ENCODE data around the gene LCN15.
"Not testable (repeated sequence)": the region's sequence is repeated elsewhere in the genome, so short reads cannot be mapped to it uniquely, and the experiment has no call there.

The LCN15 gene

GRCh38 chr9:136794281-136794999 is 30.1 kb upstream of the LCN15 start:
- DNase-seq (ENCODE audit: low spot score), result no peak

DNA sequence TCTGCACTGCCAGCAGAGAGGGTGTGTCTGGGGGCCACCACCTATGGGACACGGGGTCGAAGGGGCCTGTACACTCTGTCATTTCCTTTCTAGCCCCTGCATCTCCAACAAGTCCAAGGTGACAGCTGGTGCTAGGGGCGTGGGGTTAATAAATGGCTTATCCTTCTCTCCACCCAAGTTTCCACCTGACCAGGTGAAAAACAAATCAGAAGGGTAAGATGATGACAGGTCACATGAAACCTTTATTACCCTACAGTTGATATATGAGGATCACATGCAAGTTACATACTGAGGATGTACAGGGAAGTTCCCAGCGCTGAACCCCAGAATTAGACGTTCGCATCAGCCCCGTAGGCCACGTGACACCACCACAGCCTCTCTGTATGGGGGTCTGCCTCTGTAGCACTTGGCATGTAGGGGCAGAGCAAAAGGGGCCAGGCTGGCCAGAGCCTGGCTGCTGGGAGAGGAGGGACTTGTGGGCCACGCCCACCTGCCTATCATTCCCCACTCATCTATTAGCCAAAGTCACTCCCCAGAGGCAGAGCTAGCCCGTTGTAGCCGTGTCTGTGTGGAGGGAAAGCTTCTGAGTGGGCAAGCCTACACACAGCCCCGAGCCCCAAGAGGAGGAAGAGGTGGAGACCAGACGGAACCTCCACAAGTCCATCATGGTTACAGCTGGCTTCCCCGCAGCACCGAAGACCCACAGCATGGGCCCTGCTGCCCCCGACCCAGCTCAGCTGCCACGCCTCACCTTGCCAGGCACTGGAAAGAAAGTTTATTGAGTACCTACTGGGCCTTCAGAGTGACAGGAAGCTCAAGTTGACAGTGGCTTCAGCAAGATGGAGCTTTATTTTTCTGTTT is 29.0 kb upstream of the LCN15 start:
- DNase-seq (ENCODE audit: low spot score), result no peak

- DNase-seq (ENCODE audit: low spot score), result no peak
Observed at GRCh38 chr9:136792321-136793085, 28.2 kb upstream of the LCN15 start.

- DNase-seq (ENCODE audit: low spot score), result peak; percentile 42
Observed at GRCh38 chr9:136791516-136792276, 27.4 kb upstream of the LCN15 start.

GRCh38 chr9:136790640-136791515 is 26.6 kb upstream of the LCN15 start, which contains the start of gene TMEM141:
Gene TMEM141 (plus strand): TSS chr9:136791344. CDS start chr9:136791371, 27 bp downstream.
- peak; percentile 100 for DNase-seq (ENCODE audit: low spot score)

- DNase-seq (ENCODE audit: low spot score), result no peak
Observed at GRCh38 chr9:136789523-136789937, 25.2 kb upstream of the LCN15 start.

- not testable (repeated sequence) for DNase-seq (ENCODE audit: low spot score)
Observed at GRCh38 chr9:136788644-136789522, 24.6 kb upstream of the LCN15 start.

GRCh38 chr9:136787690-136788400 is 23.5 kb upstream of the LCN15 start:
- peak; percentile 69 for DNase-seq (ENCODE audit: low spot score)

DNA sequence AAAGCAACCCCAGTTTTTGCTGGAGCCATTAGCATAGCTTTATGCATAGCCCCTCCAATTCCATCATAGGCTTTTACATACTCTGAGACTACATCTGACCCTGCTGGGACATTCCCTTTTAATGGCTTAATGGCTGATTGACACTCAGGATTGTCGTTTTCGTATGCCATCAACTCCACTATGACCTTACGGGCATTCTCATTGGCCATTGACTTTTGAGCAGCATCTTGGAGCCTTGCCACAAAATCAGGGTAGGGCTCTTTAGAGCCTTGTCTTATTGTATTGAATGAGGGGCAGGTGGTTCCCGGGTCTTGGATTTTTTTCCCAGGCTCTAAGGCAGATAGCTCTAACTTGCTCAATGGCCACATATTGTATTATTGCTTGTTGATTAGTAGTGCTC is 22.7 kb upstream of the LCN15 start:
- not testable (repeated sequence) for DNase-seq (ENCODE audit: low spot score)

DNA sequence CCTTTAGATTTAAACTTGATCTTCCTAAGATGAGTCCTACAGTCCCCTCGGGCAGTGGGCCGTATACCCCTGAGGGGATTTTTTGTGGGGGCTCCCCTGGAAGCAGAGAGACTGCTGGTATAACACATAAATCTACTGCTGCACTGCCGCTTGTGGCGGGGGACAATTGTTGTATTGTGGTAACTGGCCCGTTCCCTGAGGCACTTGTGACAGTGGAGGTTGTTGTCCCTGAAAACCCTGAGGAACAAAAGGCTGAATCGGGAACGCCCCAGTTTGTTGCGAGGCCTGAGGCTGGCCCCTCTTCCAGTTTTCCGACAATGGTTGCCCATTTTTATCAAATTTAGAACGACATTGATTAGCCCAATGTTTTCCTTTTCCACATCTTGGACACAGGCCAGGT is 22.1 kb upstream of the LCN15 start:
- no peak for DNase-seq (ENCODE audit: low spot score)

DNA sequence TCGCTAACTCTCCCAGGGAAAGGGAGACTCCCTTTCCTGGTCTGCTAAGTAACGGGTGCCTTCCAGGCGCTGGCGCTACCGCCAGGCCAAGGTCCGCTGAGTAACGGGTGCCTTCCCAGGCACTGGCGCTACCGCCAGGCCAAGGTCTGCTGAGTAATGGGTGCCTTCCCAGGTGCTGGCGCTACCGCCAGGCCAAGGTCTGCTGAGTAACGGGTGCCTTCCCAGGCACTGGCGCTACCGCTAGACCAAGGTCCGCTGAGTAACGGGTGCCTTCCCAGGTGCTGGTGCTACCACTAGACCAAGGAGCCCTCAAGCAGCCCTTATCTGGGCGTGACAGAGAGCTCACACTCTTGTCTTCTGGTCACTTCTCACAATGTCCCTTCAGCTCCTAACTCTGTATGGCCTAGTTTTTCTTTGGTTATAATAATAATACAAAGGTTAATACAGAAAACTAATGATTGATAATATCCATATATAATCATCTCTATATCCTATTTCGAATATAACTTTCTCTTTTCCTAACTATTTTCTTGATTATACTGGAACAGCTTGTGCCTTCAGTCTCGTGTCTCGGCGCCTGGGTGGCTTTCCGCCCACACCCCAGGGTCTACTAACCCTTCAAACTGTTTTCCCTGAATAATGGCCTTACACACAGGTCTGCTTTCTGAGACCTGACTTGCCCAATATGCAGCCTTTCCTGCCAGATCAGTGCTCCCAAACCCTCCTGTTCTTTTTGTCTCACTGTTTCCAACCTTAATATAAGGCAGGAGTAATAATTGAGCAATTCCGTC is 21.4 kb upstream of the LCN15 start:
- not testable (repeated sequence) for DNase-seq (ENCODE audit: low spot score)

DNA sequence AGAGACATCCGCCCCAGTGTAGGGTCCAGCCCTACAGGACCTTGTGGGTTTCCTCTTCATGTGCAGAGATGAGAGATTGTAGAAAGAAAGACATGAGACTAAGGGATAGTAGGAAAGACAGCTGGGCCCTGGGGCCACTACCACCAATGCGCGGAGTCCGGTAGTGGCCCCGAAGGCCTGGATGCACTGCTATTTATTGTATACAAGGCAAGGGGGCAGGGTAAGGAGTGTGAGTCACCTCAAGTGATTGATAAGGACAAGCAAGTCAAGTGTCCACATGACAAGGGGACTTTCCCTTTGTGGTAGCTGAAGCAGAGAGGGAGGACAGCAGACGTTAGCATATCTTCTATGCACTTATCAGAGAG is 20.7 kb upstream of the LCN15 start:
- DNase-seq (ENCODE audit: low spot score), result no peak

DNA sequence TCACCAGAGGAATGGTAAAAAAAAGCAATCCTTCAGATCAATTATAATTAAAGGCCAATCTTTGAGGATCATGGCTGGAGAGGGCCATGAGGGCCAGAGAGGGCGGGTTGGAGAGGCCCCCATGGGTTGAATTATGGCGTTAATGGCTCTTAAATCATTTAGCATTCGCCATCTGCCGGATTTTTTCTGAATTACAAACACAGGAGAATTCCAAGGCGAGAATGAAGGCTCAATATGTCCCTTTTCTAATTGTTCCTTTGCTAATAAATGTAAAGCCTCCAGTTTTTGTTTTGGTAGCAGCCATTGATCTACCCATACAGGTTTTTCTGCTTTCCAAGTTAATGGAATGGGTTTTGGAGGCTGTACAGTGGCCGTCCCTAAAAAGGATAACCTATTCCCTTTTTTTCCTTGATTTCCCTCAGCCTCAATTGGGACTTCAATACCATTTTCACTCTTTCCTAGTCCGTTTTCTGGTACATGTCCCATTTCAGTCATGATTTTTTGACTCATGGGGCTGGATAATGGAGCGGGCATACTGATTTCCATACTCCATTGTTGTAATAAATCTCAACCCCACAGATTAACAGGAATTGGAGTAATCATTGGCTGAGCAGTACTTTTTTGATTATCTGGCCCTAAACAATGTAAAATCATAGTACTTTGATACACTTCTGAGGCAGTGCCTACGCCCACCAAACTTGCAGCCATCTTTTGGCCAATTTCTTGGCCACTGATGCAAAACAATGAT is 20.1 kb upstream of the LCN15 start:
- no peak for DNase-seq (ENCODE audit: low spot score)

DNA sequence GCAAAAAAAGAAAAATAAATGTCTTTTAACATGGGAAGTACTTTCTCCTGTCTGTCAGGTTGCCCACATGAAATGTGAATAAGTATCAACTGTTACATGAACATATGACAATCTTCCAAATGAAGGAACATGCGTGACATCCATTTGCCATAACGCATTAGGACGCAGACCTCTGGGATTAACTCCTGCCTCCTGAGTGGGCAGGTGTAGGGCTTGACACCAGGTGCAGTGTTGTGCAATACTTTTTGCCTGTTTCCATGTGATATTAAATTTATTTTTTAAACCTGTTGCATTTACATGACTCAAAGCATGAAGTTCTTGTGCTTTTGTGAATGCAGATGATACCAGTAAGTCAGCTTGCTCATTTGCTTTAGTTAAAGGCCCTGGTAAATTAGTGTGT is 18.1 kb upstream of the LCN15 start:
- no peak for DNase-seq (ENCODE audit: low spot score)

- DNase-seq (ENCODE audit: low spot score), result no peak
Observed at GRCh38 chr9:136779808-136780207, 15.5 kb upstream of the LCN15 start.

DNA sequence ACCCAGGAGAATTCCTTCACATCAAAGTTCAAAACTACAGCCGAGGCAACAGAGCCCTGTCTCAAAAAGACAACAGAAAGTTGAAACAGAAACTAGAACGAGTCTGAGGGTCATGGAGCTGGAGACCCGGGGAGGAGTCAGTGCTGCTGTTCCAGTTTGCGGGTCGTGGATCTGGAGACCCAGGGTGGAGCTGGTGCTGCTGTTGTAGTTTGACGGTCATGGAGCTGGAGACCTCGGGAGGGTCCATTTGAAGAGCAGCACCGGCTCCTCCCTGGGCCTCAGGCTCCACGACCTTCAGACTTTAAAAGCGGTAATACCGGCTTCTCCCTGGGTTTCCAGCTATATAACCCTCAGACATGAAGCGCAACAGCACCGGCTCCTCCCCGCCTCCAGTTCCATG is 13.0 kb upstream of the LCN15 start:
- DNase-seq (ENCODE audit: low spot score), result no peak

DNA sequence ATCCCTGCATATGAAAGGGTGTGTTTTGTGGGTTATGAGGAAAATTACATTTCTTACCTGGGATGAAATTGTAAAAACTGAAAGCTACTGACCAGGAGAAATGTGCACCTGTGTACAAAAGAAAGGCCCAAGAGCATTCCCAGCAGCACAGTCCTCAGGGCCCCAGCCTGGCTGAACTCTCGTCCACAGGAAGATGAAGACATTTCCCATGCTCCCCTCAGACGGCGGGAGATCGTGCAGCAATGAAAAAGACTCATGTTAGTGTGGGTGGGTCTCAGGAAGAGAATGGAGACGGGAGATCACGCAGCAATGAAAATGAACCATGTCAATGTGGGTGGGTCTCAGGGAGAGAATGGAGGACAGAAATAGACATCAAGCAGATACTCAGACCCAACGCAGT is 12.6 kb upstream of the LCN15 start:
- DNase-seq (ENCODE audit: low spot score), result no peak

DNA sequence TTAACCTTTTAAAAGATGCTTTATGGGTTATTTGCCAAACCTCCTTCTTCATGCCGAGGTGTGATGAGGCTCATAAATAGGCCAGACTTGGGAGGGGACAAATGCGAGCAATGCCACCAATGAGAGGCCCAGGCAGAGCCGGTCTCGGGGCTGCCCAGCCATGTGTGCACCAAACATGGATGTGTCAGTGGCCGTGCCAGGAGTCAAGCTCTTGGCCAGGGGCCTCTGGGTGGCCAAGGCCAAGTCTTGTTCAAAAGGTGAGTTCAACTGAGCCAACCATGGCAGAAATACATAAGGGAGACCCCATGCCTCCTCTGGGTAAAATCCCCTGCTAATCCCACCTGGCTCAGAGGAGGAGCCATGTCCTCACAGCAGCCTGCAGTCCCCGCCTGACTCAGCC is 10.9 kb upstream of the LCN15 start:
- DNase-seq (ENCODE audit: low spot score), result no peak
